ENCODE data around the gene ING1.

DNA sequence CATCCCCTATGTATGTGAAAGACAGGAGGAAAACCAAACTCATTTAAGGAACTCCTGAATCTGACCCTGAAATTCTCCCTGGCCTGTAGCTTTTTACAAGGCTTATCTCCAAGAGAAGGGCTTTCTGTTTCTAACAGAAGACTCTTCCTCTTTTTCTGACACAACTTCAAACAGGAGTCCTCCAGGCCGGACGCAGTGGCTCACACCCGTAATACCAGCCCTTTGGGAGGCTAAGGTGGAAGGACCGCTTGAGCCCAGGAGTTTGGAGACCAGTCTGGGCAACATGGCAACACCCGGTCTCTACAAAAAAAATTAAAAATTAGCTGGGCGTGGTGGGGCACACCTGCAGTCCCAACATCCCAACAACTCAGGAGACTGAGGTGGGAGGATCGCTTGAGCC, 49.5 kb upstream of the ING1 start:
- TF ChIP-seq POLR2A (IDR thresholded peaks at IDR 0.05): no peak
- no peak for TF ChIP-seq POLR2AphosphoS5 (IDR thresholded peaks at IDR 0.05)

All from spleen (tissue), 3 donors.